GM21390 (cell line): ENCODE data around the gene BRSK1.
A peak's percentile ranks its signal among the peaks of the same experiment; 100 is the strongest.

ENCODE experiments used
- ATAC-seq: cut with Tn5 transposase; IDR thresholded peaks from one replicate; pipeline ENCODE4 v1.9.1; 2021; ENCODE audit not compliant: unreplicated experiment

BRSK1 gene

GRCh38 chr19:55253842-55254624, 29.8 kb upstream of the BRSK1 start:
- no peak for ATAC-seq

GRCh38 chr19:55254625-55254977, 29.2 kb upstream of the BRSK1 start:
- ATAC-seq = no peak

- ATAC-seq = no peak
Measured at GRCh38 chr19:55255618-55256423, 28.0 kb upstream of the BRSK1 start.

GRCh38 chr19:55256562-55257460, 27.0 kb upstream of the BRSK1 start:
- ATAC-seq = no peak

GRCh38 chr19:55257461-55258420, 26.1 kb upstream of the BRSK1 start:
- no peak for ATAC-seq

- ATAC-seq = no peak
Measured at GRCh38 chr19:55258476-55258827, 25.3 kb upstream of the BRSK1 start.

- ATAC-seq = peak; percentile 68
Measured at GRCh38 chr19:55258828-55259539, 24.8 kb upstream of the BRSK1 start, which contains the start of gene PPP6R1. Gene PPP6R1, minus strand, starts transcription at chr19:55259017. Its CDS starts 11,914 bp downstream, at chr19:55247103.

- ATAC-seq = no peak
Measured at GRCh38 chr19:55259540-55260210, 24.1 kb upstream of the BRSK1 start.

- ATAC-seq = no peak
Measured at GRCh38 chr19:55261671-55262126, 22.1 kb upstream of the BRSK1 start.

- no peak for ATAC-seq
Measured at GRCh38 chr19:55262359-55262758, 21.4 kb upstream of the BRSK1 start.

- ATAC-seq = no peak
Measured at GRCh38 chr19:55264531-55264930, 19.3 kb upstream of the BRSK1 start.

GRCh38 chr19:55265173-55265572, 18.6 kb upstream of the BRSK1 start:
- ATAC-seq = no peak

GRCh38 chr19:55265723-55266386, 17.9 kb upstream of the BRSK1 start:
- ATAC-seq = no peak

GRCh38 chr19:55266404-55266803, 17.4 kb upstream of the BRSK1 start:
- ATAC-seq = no peak

- ATAC-seq = no peak
Measured at GRCh38 chr19:55266840-55267239, 17.0 kb upstream of the BRSK1 start.

GRCh38 chr19:55269299-55269698, 14.5 kb upstream of the BRSK1 start:
- no peak for ATAC-seq

GRCh38 chr19:55270172-55270942, 13.4 kb upstream of the BRSK1 start:
- no peak for ATAC-seq

- no peak for ATAC-seq
Measured at GRCh38 chr19:55272142-55272541, 11.7 kb upstream of the BRSK1 start.
